Body of pancreas (tissue), 4 donors: ENCODE results near the gene SIL1.

Experiments
- POLR2A ChIP-seq, 3 donors: fragments of 450-650 bp; IDR thresholded peaks; one replicate each; pipeline ENCODE4 v1.6.1; 2016; ENCODE audit warnings: antibody characterized with exemption in 3 of 3, mild to moderate bottlenecking in 2 of 3
- TF ChIP-seq, protein P1 (sequence below), 7 experiments: fragments of 450-650 bp in 4 of 7; fragments of 200-600 bp in 3 of 7; sonication (generic) in 3 of 7; IDR thresholded peaks; one replicate each; pipeline ENCODE4 v1.5.1; 2016 to 2019; ENCODE audit warnings: antibody characterized with exemption in 7 of 7

DNA sequence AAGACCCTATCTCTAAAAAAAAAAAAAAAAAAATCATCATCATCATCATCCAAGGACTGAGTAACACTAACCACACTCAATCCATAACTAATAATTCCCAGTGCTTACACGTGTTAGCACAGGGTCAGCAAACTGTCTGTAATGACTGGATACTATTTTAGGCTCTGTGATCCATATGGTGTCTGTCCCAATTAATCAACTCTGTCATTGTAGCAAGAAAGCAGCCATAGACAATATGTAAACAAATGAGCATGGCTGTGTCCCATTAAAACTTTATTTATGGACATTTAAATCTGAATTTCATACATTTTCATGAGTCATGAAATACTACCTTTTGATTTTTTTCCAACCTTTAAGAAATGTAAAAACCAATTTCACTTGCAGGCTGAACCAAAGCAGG lies 148.4 kb downstream of the SIL1 start:
- no peak for TF ChIP-seq POLR2A (IDR thresholded peaks at IDR 0.05)
- TF ChIP-seq, protein P1, sequence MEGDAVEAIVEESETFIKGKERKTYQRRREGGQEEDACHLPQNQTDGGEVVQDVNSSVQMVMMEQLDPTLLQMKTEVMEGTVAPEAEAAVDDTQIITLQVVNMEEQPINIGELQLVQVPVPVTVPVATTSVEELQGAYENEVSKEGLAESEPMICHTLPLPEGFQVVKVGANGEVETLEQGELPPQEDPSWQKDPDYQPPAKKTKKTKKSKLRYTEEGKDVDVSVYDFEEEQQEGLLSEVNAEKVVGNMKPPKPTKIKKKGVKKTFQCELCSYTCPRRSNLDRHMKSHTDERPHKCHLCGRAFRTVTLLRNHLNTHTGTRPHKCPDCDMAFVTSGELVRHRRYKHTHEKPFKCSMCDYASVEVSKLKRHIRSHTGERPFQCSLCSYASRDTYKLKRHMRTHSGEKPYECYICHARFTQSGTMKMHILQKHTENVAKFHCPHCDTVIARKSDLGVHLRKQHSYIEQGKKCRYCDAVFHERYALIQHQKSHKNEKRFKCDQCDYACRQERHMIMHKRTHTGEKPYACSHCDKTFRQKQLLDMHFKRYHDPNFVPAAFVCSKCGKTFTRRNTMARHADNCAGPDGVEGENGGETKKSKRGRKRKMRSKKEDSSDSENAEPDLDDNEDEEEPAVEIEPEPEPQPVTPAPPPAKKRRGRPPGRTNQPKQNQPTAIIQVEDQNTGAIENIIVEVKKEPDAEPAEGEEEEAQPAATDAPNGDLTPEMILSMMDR (IDR thresholded peaks at IDR 0.05) = no peak
